T-cell (primary cell): Measurements from ENCODE around the gene NOD2. TPM values are rescaled to one million over a fixed set of nuclear protein-coding genes. Genes with fewer than 3 reads are reported as not detected.

Source experiments
- ATAC-seq, 4 experiments: fragments of 200-7000 bp in 3 of 4; fragments of 150-1000 bp in 1 of 4; cut with Tn5 transposase; replicated peaks in 1 of 4; 1 replicate in 3 of 4; 2 replicates in 1 of 4; pipeline ENCODE4 v1.10.0; 2021; ENCODE audit warnings: moderate library complexity in 3 of 4, mild to moderate bottlenecking in 2 of 4, moderate number of reproducible peaks in 1 of 4
- CTCF ChIA-PET, 2 donors: fragments of 300-600 bp; sonication (Branson Sonifier 250); formaldehyde crosslinking; loops; one replicate each; lab custom pipeline; 2022; ENCODE audit warnings: antibody characterized with exemption in 2 of 2; lab: Charles Lee
- POLR2A ChIA-PET, 2 donors: fragments of 300-600 bp; sonication (Branson Sonifier 250); formaldehyde crosslinking; loops; one replicate each; lab custom pipeline; 2022; ENCODE audit warnings: antibody characterized with exemption in 2 of 2; lab: Charles Lee
- DNase-seq, 35 experiments: peaks; one replicate each; pipeline versions ENCODE4 v3.0.0 to v3.0.0-alpha.2; 2013 to 2023
- H3K27ac ChIP-seq: one replicate; pipeline ENCODE4 v1.5.1; 2013; ENCODE audit warnings: low read length
- H3K27me3 ChIP-seq, 2 experiments: replicated peaks in 1 of 2; 1 replicate in 1 of 2; 2 replicates in 1 of 2; pipeline versions ENCODE4 v1.6.1 to v1.7.0; 2013; ENCODE audit warnings: low read length in 1 of 2, mixed read lengths in 1 of 2; ENCODE audit not compliant: control insufficient read depth in 2 of 2, insufficient read depth in 2 of 2; ENCODE audit errors: extremely low read depth in 1 of 2
- H3K36me3 ChIP-seq, 2 donors: 1 replicate in 1 of 2; 2 replicates in 1 of 2; pipeline versions ENCODE4 v1.6.1 to v1.7.0; 2013; ENCODE audit warnings: low read length in 1 of 2; ENCODE audit not compliant: control insufficient read depth in 2 of 2, insufficient read depth in 1 of 2; ENCODE audit errors: extremely low read depth in 1 of 2
- H3K4me1 ChIP-seq, 2 experiments: 1 replicate in 1 of 2; 2 replicates in 1 of 2; pipeline versions ENCODE4 v1.6.1 to v1.7.0; 2013; ENCODE audit warnings: low read length in 2 of 2, mixed read lengths in 1 of 2; ENCODE audit not compliant: insufficient read depth in 2 of 2, control insufficient read depth in 1 of 2; ENCODE audit errors: extremely low read depth in 1 of 2
- H3K4me3 ChIP-seq, 2 donors: 1 replicate in 1 of 2; 2 replicates in 1 of 2; pipeline versions ENCODE4 v1.5.1 to v1.7.0; 2013; ENCODE audit warnings: mild to moderate bottlenecking in 2 of 2, low read length in 1 of 2, moderate library complexity in 1 of 2; ENCODE audit not compliant: control insufficient read depth in 1 of 2; ENCODE audit errors: extremely low read depth in 1 of 2
- H3K9me3 ChIP-seq: 2 replicates; pipeline ENCODE4 v1.7.0; 2013
- H3K27ac Mint-ChIP-seq, 2 donors: one replicate each; pipeline ENCODE4 v1.8.0; 2020 to 2021; ENCODE audit warnings: mild to moderate bottlenecking in 2 of 2, mixed read lengths in 2 of 2
- H3K27me3 Mint-ChIP-seq, 2 donors: one replicate each; pipeline ENCODE4 v1.8.0; 2021 to 2022; ENCODE audit warnings: mixed read lengths in 2 of 2
- H3K36me3 Mint-ChIP-seq: one replicate; pipeline ENCODE4 v1.8.0; 2021; ENCODE audit warnings: mixed read lengths
- H3K4me1 Mint-ChIP-seq, 3 donors: one replicate each; pipeline ENCODE4 v1.8.0; 2020 to 2022; ENCODE audit warnings: mixed read lengths in 3 of 3, mild to moderate bottlenecking in 1 of 3
- H3K4me3 Mint-ChIP-seq, 3 donors: one replicate each; pipeline ENCODE4 v1.8.0; 2020 to 2022; ENCODE audit warnings: mild to moderate bottlenecking in 3 of 3, mixed read lengths in 3 of 3, moderate library complexity in 3 of 3
- H3K9me3 Mint-ChIP-seq, 3 donors: one replicate each; pipeline ENCODE4 v1.8.0; 2020 to 2022; ENCODE audit warnings: mixed read lengths in 3 of 3
- WGBS: methylation state at CpG from one replicate; pipeline ENCODE4 v1.1.5; 2013; ENCODE audit warnings: missing lambda C conversion rate; ENCODE audit not compliant: insufficient coverage; 5-methylcytosine and 5-hydroxymethylcytosine counted together
- total RNA-seq, 35 experiments: library from RNA in 6 of 35; stranded (reverse) in 6 of 35; fragments of 120-200 nt in 1 of 35; gene quantifications; one replicate each; pipeline versions ENCODE4 v1.2.1 to v1.2.4 and lab custom pipeline; 2013 to 2026

NOD2 gene
- total RNA-seq, 5 donors from 2014 or later (not counting 1 experiment from before 2014, with no cell fraction given) = 2.4 to 7.6 (median 3.1) TPM

DNA sequence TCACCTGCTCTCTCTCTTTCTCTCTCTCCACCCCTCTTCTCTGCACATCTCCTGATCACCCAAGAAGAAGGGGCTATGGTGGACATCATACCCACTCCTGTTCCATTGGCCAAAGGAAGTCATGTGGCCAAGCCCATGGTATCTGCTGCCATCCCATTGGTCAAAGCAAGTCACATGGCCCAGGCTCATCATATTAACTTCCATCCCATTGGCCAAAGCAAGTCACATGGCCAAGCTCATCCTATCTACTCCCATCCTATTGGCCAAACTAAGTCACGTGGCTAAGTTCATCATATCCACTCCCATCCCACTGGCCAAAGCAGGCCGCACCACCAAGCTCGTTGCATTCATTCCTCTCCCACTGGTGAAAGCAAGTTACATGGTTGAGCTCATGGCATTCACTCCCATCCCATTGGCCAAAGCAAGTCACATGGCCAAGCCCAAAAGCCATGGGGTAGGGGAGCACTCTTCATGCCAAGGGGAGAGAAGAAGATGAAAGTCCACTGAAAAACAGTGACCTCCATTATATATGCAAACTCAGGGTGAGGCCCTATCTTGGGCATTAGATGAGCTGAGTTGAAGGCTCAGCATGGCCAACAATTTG is 41.5 kb upstream of the NOD2 start:
- H3K27me3 Mint-ChIP-seq = no peaks in the 10 kb centered on the region
- ATAC-seq (no peak), DNase-seq (no peak)
- Histone ChIP-seq H3K36me3 (peaks cover 0 to 4% of the 10 kb centered on the region in 2 donors), H3K9me3 (no peaks in the 10 kb centered on the region), H3K27me3 (peaks cover 0 to 4% of the 10 kb centered on the region in 2 experiments), H3K4me3 (no peak overlapping the region), H3K4me1 (no peaks in the 10 kb centered on the region), H3K27ac (no peak overlapping the region)
- no peaks in the 10 kb centered on the region for H3K4me1 Mint-ChIP-seq
- no peak overlapping the region for H3K4me3 Mint-ChIP-seq
- ChIA-PET POLR2A (no interaction called here), CTCF (interaction anchor here in 1 of 2 donors (1.5 kb wide), 1 partner anchor 13 kb away, joined by 3 read pairs; no protein-coding TSS in a partner anchor)
- peaks cover 20% of the 10 kb centered on the region for H3K36me3 Mint-ChIP-seq
- WGBS = 89% methylated on average over 1 of the region's 3 CpGs
- no peaks in the 10 kb centered on the region for H3K9me3 Mint-ChIP-seq
- no peak overlapping the region for H3K27ac Mint-ChIP-seq

DNA sequence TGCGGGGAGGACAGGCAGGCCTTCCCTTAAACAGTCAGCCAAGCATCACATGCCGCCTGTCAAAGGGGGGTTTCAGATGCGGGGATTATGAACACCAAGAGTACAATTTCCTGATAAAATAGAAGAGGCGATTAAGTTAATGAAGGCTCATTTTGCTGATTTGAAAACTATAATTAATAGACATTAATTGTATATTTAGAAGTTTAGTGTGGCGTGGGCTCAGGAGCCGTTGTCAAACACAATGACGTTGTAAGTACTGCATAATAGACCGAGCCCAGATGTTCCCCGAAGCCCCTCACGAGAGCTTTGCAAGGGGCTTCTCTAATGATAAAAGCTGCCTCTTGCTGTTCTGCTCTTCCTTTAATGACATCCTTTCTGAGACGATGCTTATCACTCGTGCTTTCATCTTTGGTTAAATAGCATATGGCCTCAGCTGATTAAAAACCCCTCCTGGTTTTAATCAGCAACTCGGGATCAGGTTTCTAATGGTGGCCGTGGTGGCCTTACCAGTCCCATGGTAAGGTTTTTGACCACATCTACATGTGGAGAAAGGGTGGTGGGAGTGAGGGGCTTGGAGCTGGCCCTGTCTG is 40.5 kb upstream of the NOD2 start:
- peaks cover 0 to 4% of the 10 kb centered on the region in 2 donors for H3K36me3 ChIP-seq
- Mint-ChIP-seq H3K4me3 (no peak overlapping the region), H3K27me3 (no peaks in the 10 kb centered on the region), H3K9me3 (no peaks in the 10 kb centered on the region), H3K4me1 (no peaks in the 10 kb centered on the region), H3K36me3 (peaks cover 20% of the 10 kb centered on the region), H3K27ac (no peak overlapping the region)
- H3K4me3 ChIP-seq = no peak overlapping the region
- ChIA-PET CTCF (interaction anchor here (0.6 to 1.5 kb wide), 3 partner anchors 12 to 266 kb away, joined by 3 to 4 read pairs (median 3); no protein-coding TSS in a partner anchor), POLR2A (no interaction called here)
- DNase-seq (no peak), ATAC-seq (no peak)
- H3K9me3 ChIP-seq = no peaks in the 10 kb centered on the region
- H3K27ac ChIP-seq = no peak overlapping the region
- H3K27me3 ChIP-seq = peaks cover 0 to 4% of the 10 kb centered on the region in 2 experiments
- no peaks in the 10 kb centered on the region for H3K4me1 ChIP-seq
- 81% methylated on average over 10 of the region's 14 CpGs for WGBS

DNA sequence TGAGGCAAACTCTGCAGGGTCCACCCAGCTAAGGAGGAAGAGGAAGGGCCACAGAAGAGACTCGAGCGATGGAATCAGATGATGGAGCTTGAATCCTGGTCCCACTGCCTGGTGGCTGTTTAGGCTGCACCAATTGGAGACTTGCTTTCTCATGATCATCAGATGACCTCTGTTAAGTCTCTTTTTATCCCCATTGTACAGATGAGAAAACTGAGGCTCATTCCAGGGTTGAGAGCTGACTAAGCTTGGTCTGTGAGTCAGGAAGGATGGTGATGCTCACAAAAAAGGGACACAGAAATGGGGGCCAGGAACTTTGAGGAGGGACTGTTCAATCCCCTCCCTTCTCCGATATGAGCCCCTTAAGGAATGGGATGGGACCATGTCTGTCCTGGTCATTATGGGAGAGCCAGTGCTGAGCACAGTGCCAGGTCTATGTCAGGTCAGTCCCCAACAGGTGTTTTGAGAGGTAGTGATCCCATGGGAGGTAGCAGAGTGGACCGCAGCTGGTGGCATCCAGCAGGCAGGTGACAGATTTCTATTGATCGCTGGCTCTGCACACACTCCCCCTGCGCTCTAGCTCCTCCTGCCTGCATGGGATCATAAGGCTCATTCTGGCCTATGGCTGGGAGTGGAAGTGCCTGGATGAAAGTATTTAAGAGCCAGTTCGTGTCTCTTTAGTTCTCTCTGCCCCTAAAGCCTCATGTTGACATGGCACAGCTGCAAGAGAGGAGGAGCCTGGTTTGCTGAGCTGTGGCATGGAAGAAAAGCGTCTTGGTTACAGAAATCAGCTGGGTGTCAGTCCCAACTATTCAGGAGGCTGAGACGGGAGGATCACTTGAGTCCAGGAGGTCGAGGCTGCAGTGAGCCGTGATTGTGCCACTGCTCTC is 39.5 kb upstream of the NOD2 start:
- no peaks in the 10 kb centered on the region for H3K4me1 Mint-ChIP-seq
- H3K27me3 Mint-ChIP-seq = no peaks in the 10 kb centered on the region
- no peaks in the 10 kb centered on the region for H3K4me1 ChIP-seq
- no peak for DNase-seq
- ATAC-seq = no peak
- WGBS = 93% methylated on average over 6 of the region's 11 CpGs
- H3K36me3 ChIP-seq = peaks cover 0 to 4% of the 10 kb centered on the region in 2 donors
- H3K4me3 ChIP-seq = no peak overlapping the region
- no peaks in the 10 kb centered on the region for H3K9me3 ChIP-seq
- no peak overlapping the region for H3K27ac ChIP-seq
- H3K36me3 Mint-ChIP-seq = peaks cover 16% of the 10 kb centered on the region
- H3K27ac Mint-ChIP-seq = no peak overlapping the region
- ChIA-PET POLR2A (interaction anchor here in 1 of 2 donors (0.6 kb wide), 1 partner anchor 183 kb away, joined by 4 read pairs; no protein-coding TSS in a partner anchor), CTCF (interaction anchor here (0.6 to 1.5 kb wide), 2 partner anchors 11 to 267 kb away, joined by 3 read pairs; no protein-coding TSS in a partner anchor)
- no peak overlapping the region for H3K4me3 Mint-ChIP-seq
- H3K27me3 ChIP-seq = peaks cover 0 to 4% of the 10 kb centered on the region in 2 experiments
- no peaks in the 10 kb centered on the region for H3K9me3 Mint-ChIP-seq

DNA sequence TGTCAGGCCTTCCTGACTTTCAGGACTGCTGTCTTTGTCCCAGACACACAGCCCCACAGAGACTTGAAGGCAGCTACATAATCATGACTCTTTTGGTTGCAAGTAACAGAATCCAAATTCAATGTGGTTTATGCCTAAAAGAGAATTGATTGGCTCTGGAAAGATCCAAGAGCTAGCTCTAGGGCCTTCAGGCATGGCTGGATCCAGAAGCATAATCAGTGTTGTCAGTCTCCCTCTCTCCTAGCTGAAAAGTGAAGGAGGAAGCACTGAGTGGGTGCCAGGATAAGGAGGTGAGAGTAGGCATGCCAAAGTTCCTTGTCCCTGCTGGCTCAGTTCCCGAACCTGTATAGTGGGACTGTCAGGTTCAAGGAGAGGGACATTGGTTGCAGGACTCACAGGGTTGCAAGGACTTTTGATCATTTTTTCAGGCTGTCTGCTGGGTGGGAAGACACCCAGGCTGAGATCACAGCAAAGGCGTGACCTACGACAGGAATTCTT is 37.8 kb upstream of the NOD2 start:
- no peaks in the 10 kb centered on the region for H3K9me3 Mint-ChIP-seq

DNA sequence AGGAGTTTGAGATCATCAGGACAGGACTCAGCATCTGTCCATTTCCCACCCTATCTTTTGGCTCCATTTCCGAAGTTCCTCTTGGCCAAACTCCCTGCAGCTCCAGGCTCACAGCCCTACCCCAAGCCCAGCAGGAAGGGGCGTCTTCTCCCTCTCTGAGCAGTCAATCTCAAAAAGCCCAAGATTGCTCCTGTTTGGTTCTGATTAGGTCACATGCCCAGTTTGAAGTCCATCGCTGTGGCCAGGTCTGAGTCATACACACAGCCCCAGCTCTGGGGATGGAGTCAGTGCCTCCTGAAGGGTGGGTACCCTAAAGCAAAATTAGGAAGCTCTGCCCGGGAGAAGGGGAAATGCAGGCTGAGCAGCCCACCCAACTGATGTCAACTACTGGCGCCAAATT is 36.2 kb upstream of the NOD2 start:
- no peak for ATAC-seq
- ChIA-PET CTCF (no interaction called here), POLR2A (no interaction called here)
- H3K36me3 Mint-ChIP-seq = peaks cover 7% of the 10 kb centered on the region
- no peaks in the 10 kb centered on the region for H3K27me3 ChIP-seq
- peaks cover 0 to 4% of the 10 kb centered on the region in 2 donors for H3K36me3 ChIP-seq
- no peak overlapping the region for H3K4me3 ChIP-seq
- H3K4me1 Mint-ChIP-seq = peaks cover 0 to 2% (median 1%) of the 10 kb centered on the region in 3 donors
- H3K9me3 ChIP-seq = no peaks in the 10 kb centered on the region
- no peaks in the 10 kb centered on the region for H3K27me3 Mint-ChIP-seq
- no peak overlapping the region for H3K4me3 Mint-ChIP-seq
- WGBS = 80% methylated on average over 4 of the region's 5 CpGs
- peaks cover 0 to 2% (median 0%) of the 10 kb centered on the region in 3 donors for H3K9me3 Mint-ChIP-seq
- H3K4me1 ChIP-seq = peaks cover 0 to 3% of the 10 kb centered on the region in 2 experiments
- no peak overlapping the region for H3K27ac ChIP-seq
- no peak for DNase-seq
- H3K27ac Mint-ChIP-seq = no peak overlapping the region

More for the DNA sequence above, 37.8 kb upstream of the NOD2 start:
- POLR2A ChIA-PET = no interaction called here
- peaks cover 0 to 2% (median 1%) of the 10 kb centered on the region in 3 donors for H3K4me1 Mint-ChIP-seq
- H3K36me3 Mint-ChIP-seq = peaks cover 9% of the 10 kb centered on the region
- ATAC-seq (no peak), DNase-seq (no peak)
- no peaks in the 10 kb centered on the region for H3K27me3 Mint-ChIP-seq
- H3K4me1 ChIP-seq = peaks cover 0 to 3% of the 10 kb centered on the region in 2 experiments
- peaks cover 0 to 2% of the 10 kb centered on the region in 2 experiments for H3K27me3 ChIP-seq
- no peak overlapping the region for H3K4me3 Mint-ChIP-seq
- H3K36me3 ChIP-seq = peaks cover 0 to 4% of the 10 kb centered on the region in 2 donors
- no peak overlapping the region for H3K27ac Mint-ChIP-seq
- no peak overlapping the region for H3K27ac ChIP-seq
- CTCF ChIA-PET = no interaction called here
- no peaks in the 10 kb centered on the region for H3K9me3 ChIP-seq
- WGBS = 85% methylated on average over 3 of the region's 3 CpGs
- H3K4me3 ChIP-seq = no peak overlapping the region

DNA sequence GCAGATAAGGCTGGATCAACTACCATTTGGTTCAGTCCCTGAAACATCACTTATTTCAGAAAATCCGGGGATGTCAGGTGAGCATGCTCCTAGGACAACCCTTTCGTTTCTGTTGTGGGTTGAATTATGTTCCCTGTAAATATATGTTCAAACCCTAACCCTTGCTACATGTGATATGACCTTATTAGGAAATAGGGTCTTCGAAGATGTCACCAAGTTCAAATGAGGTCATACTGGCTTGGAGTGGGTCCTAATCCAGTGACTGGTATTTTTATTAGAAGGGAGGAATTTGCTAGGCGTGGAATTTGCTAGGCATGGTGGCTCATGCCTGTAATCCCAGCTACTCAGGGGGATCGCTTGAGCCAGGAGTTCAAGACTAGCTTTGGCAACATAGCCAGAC is 33.6 kb upstream of the NOD2 start:
- Mint-ChIP-seq H3K27ac (no peak overlapping the region), H3K27me3 (no peaks in the 10 kb centered on the region), H3K4me3 (no peak overlapping the region), H3K36me3 (peaks cover 7% of the 10 kb centered on the region), H3K4me1 (peaks cover 1 to 6% (median 6%) of the 10 kb centered on the region in 3 donors), H3K9me3 (peaks cover 0 to 5% (median 0%) of the 10 kb centered on the region in 3 donors)
- no peak for ATAC-seq
- ChIA-PET CTCF (interaction anchor here (0.6 to 1.3 kb wide), 3 partner anchors 85 to 404 kb away, joined by 3 read pairs; no protein-coding TSS in a partner anchor), POLR2A (no interaction called here)
- Histone ChIP-seq H3K36me3 (no peaks in the 10 kb centered on the region), H3K27me3 (no peaks in the 10 kb centered on the region), H3K9me3 (no peaks in the 10 kb centered on the region), H3K27ac (no peak overlapping the region), H3K4me1 (peaks cover 0 to 4% of the 10 kb centered on the region in 2 experiments), H3K4me3 (no peak overlapping the region)
- no peak for DNase-seq
- no CpG with 5 or more reads among the region's 5 CpGs for WGBS
